Stimulated activated naive CD4-positive, alpha-beta T cell (primary cell): Measurements from ENCODE around the gene DDX20.

Experiments
- DNase-seq, 6 experiments: peaks; one replicate each; lab custom pipeline; 2025; lab: John Stamatoyannopoulos, UW

DDX20 gene

GRCh38 chr1:111750856-111751255, 4.8 kb upstream of the DDX20 start:
- no peak for DNase-seq

- DNase-seq = no peak
Observed at GRCh38 chr1:111751906-111752575, 3.7 kb upstream of the DDX20 start.

- peak in 1 of 6 experiments; percentile 41 for DNase-seq
Observed at GRCh38 chr1:111754984-111755330, 744 bp upstream of the DDX20 start.

- no peak for DNase-seq
Observed at GRCh38 chr1:111756124-111756513, 418 bp downstream of the DDX20 start.

GRCh38 chr1:111758373-111758772, 2.7 kb downstream of the DDX20 start:
- DNase-seq = no peak

GRCh38 chr1:111761717-111762116, 6.0 kb downstream of the DDX20 start:
- DNase-seq = no peak

GRCh38 chr1:111762332-111762731, 6.6 kb downstream of the DDX20 start:
- DNase-seq = no peak

GRCh38 chr1:111768023-111768422, 12.3 kb downstream of the DDX20 start:
- DNase-seq = no peak

GRCh38 chr1:111768625-111769024, 12.9 kb downstream of the DDX20 start:
- DNase-seq = no peak

GRCh38 chr1:111769517-111770146, 13.9 kb downstream of the DDX20 start:
- DNase-seq = peak in 5 of 6 experiments; percentile 27 to 73 (median 45)

- no peak for DNase-seq
Observed at GRCh38 chr1:111770916-111771315, 15.2 kb downstream of the DDX20 start.

GRCh38 chr1:111775966-111776365, 20.3 kb downstream of the DDX20 start:
- DNase-seq = no peak

- DNase-seq = no peak
Observed at GRCh38 chr1:111776391-111776790, 20.7 kb downstream of the DDX20 start.

- no peak for DNase-seq
Observed at GRCh38 chr1:111776861-111777260, 21.2 kb downstream of the DDX20 start.

GRCh38 chr1:111777301-111777700, 21.6 kb downstream of the DDX20 start:
- no peak for DNase-seq

GRCh38 chr1:111778066-111778465, 22.4 kb downstream of the DDX20 start:
- DNase-seq = no peak

- DNase-seq = no peak
Observed at GRCh38 chr1:111778541-111779051, 22.9 kb downstream of the DDX20 start.

GRCh38 chr1:111779546-111779945, 23.8 kb downstream of the DDX20 start:
- DNase-seq = no peak

- DNase-seq = no peak
Observed at GRCh38 chr1:111784273-111784901, 28.7 kb downstream of the DDX20 start.

GRCh38 chr1:111786669-111787207, 31.0 kb downstream of the DDX20 start:
- DNase-seq = no peak

GRCh38 chr1:111789142-111789541, 33.4 kb downstream of the DDX20 start:
- no peak for DNase-seq

- DNase-seq = no peak
Observed at GRCh38 chr1:111789666-111790316, 34.1 kb downstream of the DDX20 start.
